ENCODE data around the gene TNFAIP3. TPM values are rescaled to one million over a fixed set of nuclear protein-coding genes. Genes with fewer than 3 reads are reported as not detected.
A peak's percentile ranks its signal among the peaks of the same experiment; 100 is the strongest.

Gene TNFAIP3
- total and polyA plus RNA-seq, 12 donors, result 2.9 to 33.3 (median 7.8) TPM

DNA sequence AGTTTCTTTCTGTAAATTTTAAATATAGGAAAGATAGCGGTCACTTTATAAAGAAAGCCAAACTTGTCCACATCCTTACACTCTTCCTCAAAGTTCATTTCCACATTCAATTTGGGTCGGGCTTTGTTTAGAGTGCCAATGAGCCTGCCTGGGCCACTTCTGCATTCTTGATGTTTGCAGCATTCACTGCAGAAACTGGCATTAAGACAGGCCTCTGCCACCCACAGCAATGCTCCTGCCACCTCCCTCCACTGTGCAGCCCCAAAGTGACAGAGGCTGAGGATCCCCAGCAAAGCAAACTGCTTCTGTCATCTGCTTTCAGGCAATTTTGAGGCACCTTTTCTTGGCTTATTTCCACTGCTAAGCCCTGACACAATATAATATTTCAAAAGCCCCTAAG is 61.2 kb downstream of the TNFAIP3 start:
- H3K9me3 ChIP-seq, result no peaks in the 10 kb centered on the region
- WGBS, 2 donors, result 60 to 72% methylated on average over 2 of the region's 2 CpGs
- peaks cover 0 to 4% (median 0%) of the 10 kb centered on the region in 7 donors for H3K27me3 ChIP-seq
- DNase-seq (peak in 1 of 2 donors; percentile 10), ATAC-seq (peak in 5 of 8 donors; percentile 24 to 57 (median 45))
- peak overlapping the region in 1 of 10 donors; percentile 1 for H3K4me3 ChIP-seq
- H3K36me3 ChIP-seq, result no peaks in the 10 kb centered on the region
- TF ChIP-seq, protein P1, sequence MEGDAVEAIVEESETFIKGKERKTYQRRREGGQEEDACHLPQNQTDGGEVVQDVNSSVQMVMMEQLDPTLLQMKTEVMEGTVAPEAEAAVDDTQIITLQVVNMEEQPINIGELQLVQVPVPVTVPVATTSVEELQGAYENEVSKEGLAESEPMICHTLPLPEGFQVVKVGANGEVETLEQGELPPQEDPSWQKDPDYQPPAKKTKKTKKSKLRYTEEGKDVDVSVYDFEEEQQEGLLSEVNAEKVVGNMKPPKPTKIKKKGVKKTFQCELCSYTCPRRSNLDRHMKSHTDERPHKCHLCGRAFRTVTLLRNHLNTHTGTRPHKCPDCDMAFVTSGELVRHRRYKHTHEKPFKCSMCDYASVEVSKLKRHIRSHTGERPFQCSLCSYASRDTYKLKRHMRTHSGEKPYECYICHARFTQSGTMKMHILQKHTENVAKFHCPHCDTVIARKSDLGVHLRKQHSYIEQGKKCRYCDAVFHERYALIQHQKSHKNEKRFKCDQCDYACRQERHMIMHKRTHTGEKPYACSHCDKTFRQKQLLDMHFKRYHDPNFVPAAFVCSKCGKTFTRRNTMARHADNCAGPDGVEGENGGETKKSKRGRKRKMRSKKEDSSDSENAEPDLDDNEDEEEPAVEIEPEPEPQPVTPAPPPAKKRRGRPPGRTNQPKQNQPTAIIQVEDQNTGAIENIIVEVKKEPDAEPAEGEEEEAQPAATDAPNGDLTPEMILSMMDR (IDR thresholded peaks at IDR 0.05), result no peak
- intact Hi-C loops (cut with DNase I), result no loop called here
- H3K4me1 ChIP-seq, result peaks cover 0 to 34% (median 0%) of the 10 kb centered on the region in 9 donors
- H3K27ac ChIP-seq, result peak overlapping the region in 1 of 10 donors; percentile 62

DNA sequence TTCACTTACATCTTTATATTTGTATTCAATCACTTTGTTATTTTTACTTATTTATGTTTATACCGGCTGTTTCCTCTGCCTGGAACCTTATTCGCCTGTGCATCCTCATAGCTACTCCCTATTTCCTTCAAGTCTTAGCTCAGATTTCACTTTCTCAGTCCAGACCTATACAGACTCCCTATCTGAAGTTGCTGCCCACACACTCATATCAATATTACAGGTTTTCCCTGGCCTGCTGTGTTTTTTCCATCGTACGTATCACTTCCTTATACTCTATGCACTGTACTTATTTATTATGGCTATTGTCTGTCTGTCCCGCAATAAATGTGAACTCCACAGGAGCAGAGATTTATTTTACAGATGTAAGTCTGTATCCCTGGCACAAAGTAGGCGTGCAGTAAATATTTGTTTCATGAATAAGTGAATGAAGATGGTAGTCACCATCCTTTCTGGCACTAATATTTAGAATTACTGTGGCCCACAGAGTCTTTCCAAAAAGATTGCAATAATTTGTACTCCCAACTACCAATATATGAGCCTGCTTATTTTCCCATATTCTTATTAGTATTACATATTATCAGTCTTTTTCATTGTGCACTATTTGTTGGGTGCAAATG is 64.9 kb downstream of the TNFAIP3 start:
- peak in 1 of 8 donors; percentile 49 for ATAC-seq
- TF ChIP-seq, protein P1 (IDR thresholded peaks at IDR 0.05), result no peak
- 59 to 60% methylated on average over 6 of the region's 6 CpGs for WGBS, 2 donors
- intact Hi-C loops (cut with DNase I), result no loop called here
- peaks cover 0 to 13% (median 7%) of the 10 kb centered on the region in 11 donors for H3K9me3 ChIP-seq
- H3K36me3 ChIP-seq, result no peaks in the 10 kb centered on the region
- no peaks in the 10 kb centered on the region for H3K27me3 ChIP-seq
- H3K4me3 ChIP-seq, result no peak overlapping the region
- no peak for DNase-seq
- H3K4me1 ChIP-seq, result peaks cover 0 to 25% (median 0%) of the 10 kb centered on the region in 9 donors
- no peak overlapping the region for H3K27ac ChIP-seq

Other genes starting within 250 kb of the TNFAIP3 start
- gene PERP, start 240.2 kb downstream of the TNFAIP3 start, total RNA-seq, result 10 to 100 TPM; 42.3 to 70.1 (median 56.7) TPM
- gene PERP, start 240.2 kb downstream of the TNFAIP3 start, polyA plus RNA-seq, result 10 to 100 TPM; 29.3 to 30.4 TPM